Activated CD4-positive, alpha-beta T cell treated with anti-CD3 and anti-CD28 coated beads for 48 hours (primary cell): ENCODE data around the gene MIR17HG.
"Not testable (repeated sequence)": the region's sequence is repeated elsewhere in the genome, so short reads cannot be mapped to it uniquely, and the experiment has no call there.

Experiments used
- DNase-seq: peaks from one replicate; pipeline ENCODE4 v3.0.0-alpha.2; 2020

MIR17HG gene

DNA sequence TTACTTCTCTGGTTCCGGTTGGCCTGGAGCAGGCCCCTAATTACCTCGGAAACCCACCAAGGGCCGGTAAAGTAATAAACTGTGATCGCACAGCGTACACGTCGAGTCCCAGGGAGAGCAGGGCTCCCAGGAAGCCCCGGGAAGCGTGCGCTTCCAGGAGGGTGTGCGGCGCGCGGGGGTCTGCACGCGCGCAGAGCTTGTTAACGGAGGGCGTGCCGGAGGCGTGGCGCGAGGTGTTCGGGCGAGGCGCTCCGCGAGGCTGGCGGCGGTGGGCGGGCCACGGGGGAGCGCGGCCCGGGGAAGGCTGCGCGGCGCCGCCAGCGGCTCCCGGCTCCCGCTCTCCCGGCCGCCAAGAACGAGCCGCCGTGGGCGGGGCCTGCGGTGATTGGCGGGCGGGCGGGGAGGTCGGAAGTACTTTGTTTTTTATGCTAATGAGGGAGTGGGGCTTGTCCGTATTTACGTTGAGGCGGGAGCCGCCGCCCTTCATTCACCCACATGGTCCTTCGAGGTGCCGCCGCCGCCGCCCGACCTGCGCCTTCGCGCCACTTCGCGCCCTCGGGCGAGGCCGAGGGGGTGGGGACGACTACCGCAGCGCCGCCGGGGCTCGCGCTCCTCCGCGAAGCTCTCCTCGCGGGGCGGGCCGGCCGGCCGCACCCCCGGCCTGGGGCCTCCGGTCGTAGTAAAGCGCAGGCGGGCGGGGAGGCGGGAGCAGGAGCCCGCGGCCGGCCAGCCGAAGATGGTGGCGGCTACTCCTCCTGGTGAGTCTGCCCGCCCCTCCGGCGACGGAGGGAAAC is at the start of gene MIR17HG:
Gene MIR17HG, plus strand, starts transcription at position 486 of the 794 bp plus-strand sequence.
- DNase-seq: peak; percentile 93

DNA sequence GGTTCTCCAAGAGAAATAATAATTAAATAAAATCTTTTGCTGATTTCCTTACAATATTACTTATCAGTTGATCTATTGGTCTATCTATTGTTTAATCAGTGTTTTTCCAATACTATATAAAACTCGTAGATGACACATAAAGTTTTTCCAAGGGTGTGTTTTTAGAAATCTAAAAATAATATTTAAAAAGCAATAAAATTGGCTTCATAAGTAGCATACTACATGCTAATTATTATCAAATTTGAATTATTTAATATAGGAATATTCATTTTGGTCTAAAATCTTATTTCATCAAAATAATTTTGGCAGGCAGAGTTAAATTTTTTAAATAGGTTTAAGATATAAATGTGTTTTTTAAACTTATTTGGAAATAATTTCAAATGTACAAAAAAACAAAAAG is 49.4 kb upstream of the MIR17HG start:
- DNase-seq: no peak

DNA sequence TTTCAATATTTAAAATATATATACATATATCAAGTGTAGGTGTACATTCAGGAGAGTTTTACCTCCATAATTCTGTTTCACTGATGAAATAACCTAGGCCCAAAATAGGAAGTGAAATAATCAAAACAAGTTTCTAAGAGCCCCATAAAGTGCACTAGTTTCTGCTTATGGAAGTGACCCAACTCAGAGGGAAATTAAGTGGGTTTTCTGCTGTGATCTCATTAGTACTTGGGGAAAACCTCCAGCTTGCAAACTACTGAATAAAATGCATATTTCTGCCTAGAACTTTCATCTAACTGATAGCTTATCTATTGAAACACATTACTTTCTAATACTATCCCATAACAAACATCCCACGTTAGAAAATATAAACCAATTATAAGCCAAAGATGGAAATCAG is 45.4 kb upstream of the MIR17HG start:
- DNase-seq: no peak

DNA sequence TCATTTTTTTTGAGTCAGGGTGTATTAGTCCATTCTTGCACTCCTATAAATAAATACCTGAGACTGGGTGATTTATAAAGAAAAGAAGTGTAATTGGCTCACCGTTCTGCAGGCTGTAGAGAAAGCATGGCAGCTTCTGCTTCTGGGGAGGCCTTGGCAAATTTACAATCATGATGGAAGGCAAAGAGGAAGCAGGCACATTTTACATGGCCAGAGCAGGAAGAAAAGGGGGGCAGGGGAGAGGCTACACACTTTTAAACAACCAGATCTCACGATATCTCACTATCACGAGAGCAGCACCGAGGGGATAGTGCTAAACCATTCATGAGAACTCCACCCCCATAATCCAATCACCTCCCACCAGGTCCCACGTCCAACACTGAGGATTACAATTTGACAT is 44.5 kb upstream of the MIR17HG start:
- no peak for DNase-seq

DNA sequence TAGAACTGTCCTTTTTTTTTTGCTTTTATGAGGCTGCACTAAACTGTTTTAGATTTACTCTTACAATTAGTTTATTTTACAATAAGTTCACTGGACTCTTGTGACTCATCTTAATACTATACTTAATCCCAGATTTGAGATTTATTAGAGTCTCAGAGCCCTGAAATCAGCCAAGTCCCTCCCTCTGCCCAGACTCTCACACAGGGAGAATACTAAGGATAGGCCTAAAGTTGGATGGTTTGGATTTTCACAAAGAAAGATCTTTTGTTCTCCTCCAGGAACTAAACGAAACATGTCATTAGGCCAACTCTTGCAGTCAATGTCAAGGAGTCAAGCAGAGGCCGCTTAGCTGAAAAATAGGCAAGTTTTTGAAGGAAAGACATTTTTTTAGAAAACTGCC is 42.7 kb upstream of the MIR17HG start:
- DNase-seq: no peak

DNA sequence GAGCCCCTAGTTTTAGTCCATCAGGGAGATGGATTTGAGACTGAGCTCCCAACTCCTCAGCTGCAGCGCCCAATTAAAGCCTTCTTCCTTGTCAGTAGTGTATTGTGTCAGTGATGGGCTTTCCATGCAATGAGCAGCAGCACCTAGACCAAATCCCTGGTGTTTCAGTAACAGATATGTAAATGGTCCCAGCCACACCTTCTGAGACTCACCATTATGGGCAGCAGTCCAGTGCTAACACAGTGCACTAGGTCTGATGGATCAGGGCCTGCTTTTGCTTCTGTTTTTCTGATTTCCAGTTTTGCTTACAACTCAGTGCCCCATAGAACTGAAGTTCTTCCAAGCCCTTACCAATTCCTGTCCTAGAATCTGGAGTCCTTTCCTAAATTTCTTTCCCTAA is 41.8 kb upstream of the MIR17HG start:
- no peak for DNase-seq

DNA sequence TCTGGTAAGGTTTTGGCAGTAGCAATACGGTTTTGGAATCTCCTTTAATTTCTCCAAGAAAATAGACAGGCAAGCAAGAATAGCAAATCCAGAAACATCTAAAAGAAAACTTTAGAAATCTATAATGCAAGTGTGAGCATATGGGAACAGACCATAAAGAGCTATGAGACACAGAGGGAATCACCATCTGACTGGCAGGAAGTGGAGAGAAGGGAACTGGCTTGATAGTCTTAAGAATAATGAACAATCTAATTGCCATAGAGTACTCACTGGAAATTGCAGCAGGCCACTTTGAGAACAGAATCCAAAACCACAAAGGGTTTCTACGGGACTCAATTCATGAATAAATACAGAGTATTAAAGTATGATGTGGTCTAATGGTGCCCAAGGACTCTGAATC is 39.6 kb upstream of the MIR17HG start:
- no peak for DNase-seq

DNA sequence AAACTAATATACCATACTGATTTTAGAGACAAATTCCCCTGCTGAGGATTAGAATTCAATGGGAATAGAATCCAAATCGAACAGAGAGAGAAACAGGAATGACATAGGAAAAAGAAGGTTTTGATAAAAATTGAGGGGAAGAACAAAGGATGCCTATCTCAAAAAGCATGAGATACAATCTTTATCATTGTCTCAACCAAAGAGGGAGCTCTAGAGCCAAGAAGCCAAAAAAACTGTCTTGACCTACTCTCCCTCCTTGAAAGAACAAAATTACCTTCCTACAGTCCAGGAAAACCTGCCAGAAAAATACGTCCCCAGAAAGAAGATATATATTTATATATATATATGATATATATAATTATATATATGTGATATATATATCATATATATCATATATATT is 39.2 kb upstream of the MIR17HG start:
- no peak for DNase-seq

DNA sequence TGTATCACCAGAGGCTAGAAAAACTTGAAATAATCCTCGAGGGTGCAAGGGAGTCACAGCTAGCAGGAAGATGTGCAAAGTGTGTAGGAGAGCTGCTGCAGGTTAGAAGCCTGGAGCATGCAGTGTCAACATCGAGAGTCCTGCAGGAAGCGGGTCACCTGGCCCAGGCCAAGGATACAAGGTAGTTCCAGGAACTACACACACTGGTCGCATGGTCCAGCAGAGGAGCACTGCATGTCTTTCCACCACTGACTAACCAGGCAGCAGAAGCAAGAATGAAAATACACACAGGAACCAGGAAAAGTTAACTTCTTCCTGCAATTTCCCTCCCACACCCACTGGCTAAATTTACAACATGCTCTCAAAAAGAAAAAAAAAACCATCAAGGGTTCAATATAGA is 36.0 kb upstream of the MIR17HG start:
- no peak for DNase-seq

DNA sequence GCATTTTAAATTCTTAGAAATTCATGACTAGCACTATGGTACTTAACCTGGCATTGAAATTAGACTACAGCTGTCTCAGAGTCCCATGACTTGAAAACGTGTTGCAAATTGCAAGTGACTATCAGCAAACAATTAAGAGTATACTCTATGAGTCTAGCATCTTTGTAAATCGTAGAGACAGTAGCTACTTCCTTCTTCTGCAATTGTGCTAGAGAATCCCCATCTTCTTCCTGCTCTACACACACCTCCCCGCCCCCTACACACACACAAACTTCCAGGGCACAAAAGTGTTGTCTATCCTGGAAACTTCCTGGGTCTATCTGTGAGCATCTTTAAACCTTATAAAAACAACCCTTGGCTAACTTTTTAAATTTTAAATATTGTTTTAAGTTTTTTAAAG is 35.2 kb upstream of the MIR17HG start:
- DNase-seq: no peak

DNA sequence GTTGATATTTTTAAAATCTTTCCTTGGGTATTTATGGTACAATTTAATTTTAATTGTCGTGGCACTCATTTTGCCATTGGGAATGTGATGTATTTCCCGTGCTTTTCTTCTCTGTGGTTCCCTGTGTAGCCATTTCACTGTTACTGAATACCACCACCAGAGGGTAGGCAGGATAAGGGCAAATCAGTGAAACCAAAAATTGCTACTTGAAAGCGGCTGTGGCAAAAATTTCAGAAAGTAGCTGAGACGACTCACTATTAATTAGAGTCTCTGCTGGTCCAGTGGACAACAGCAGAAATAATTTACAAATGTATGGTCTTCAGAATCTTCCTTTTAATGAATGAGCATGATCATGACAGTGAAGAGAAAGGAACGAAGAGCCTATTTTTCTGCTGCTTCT is 34.4 kb upstream of the MIR17HG start:
- no peak for DNase-seq

DNA sequence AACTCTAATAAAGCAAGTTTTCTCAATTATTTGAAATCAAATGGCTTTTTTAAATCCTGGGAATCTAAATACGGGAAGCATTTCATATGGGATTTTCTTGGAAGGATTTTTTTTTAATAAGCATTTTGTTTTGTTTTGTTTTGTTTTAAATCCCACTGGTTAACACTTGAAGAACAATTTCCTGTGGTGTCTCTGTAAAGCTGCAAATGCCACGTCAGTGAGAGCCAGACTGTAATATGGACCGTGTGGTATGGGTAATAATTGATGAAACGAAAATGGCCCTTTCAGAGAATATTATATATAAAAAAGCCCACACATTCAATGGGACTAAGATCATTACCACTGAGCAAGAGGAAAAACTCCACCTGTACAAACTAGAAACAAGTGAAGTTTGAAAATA is 33.9 kb upstream of the MIR17HG start:
- DNase-seq: no peak

DNA sequence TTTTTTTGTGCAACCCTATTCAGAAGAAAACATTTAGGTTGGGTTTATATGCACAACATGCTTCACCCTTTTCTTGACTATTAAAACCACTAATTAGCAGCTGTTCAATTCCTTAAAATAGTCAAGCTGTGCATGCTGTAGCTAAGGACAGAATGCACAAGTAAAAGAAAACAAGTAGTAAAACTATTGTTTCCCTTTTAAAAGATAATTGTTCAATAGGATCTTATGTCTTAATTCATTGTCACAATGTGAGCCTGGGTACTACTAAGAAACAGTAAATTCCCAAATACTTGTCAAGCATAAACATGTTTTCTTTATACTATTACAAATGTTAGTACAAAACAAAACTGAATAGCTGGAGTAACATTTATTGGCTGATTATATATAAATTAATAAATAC is 32.6 kb upstream of the MIR17HG start:
- no peak for DNase-seq

DNA sequence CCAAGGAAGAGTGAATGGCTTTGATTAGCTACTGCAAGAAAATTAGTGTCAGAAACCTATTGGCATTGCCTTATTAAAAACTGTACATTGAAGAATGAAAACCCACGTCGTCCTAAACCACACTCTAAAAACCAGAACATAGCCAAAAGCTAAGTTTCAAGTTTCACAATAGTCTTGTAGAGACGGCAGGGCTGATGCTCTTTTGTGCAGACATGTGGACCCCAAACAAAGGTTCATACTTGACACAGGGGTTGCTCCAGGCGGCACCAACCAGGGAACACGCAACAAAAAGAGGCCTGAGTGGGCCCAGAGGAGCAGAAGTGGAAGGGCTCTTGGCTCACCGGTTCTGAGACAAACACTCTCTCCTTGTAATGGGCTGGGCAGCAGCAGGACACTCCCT is 28.6 kb upstream of the MIR17HG start:
- no peak for DNase-seq

DNA sequence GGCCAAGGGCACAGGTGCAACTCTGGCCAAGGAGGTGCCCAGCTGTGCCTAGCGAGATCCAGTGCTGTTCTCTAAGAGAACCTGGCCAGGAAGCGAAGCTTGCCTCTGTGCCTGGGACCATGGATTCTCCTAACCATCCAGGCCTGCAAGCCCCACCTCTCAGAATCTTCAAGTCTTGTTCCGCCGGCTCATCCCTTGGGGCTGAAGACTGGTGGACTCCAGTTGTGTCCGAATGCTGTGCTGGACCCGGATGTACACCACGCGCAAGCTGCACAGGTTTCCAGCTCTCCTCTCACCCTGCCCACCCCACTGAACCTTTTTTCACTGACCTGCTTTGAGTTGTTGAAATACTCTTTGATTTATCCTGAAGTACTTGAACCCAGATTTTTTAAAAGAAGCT is 27.5 kb upstream of the MIR17HG start:
- no peak for DNase-seq

DNA sequence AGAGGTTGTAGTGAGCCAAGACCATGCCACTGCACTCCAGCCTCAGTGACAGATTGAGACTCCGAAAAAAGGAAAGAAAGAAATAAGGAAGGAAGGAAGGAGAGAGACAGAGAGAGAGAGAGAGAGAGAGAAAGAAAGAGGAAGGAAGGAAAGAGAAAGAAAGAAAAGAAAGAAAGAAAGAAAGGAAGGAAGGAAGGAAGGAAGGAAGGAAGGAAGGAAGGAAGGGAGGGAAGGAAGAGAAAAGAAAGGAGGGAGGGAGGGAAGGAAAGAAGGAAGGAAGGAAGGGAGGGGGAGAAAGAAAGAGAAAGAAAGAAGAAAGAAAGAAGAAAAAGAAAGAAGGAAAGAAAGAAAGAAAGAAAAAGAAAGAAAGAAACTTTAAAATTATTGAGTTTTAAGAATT is 26.5 kb upstream of the MIR17HG start:
- not testable (repeated sequence) for DNase-seq

DNA sequence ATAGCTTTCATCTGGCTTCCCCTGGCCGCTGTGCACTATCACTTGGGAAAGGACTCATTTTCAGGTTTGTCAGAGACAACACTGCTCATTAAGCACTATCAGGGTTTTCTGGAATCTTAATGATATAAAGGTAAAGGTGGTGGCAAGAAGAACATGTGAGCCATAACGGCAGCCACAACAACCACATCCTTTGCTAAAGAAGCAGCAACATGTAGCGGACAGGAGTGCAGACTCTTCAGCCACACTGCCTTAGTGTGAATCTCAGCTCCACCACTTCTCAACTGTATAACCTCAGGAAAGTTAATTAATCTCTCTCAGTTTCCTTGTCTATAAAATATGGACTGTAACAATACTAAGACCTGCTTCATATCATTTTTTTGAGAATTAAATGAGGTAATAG is 24.1 kb upstream of the MIR17HG start:
- DNase-seq: peak; percentile 9

DNA sequence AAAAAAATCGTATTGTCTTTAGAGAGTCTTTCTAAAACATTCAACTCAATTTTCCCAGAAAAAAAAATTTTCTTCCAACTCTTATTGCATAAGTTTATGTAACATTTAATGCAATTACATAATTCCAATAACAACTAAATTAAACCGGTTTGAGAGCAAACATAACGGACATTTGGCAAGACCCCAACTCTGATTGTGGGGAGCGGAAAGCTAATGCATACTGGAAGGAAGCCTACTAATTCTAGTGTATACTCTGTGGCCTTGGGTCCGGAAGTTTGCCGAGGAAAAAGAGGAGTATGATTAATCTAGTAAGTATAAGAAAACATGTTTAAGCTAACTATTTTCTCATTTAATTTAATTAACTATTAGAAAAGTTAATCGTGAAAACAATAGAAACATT is 21.3 kb upstream of the MIR17HG start:
- no peak for DNase-seq

DNA sequence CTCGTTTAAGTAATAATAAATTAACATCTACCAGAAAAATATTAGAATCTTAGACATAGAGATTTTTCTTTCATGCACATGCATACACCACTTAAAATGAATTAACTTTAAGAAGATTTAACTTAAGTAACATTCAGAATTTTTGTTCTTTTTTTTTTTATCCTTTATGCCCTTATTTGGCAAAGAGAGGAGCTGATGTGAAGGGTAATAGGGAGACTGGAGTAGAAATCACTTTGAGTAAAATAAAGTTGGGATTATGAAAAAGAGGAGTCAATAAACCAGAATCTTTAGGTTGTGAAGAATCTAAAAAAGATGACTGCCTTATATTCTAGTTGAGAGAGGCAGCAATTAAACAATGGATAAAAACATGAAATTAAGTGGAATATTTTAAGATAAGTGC is 18.8 kb upstream of the MIR17HG start:
- DNase-seq: no peak

DNA sequence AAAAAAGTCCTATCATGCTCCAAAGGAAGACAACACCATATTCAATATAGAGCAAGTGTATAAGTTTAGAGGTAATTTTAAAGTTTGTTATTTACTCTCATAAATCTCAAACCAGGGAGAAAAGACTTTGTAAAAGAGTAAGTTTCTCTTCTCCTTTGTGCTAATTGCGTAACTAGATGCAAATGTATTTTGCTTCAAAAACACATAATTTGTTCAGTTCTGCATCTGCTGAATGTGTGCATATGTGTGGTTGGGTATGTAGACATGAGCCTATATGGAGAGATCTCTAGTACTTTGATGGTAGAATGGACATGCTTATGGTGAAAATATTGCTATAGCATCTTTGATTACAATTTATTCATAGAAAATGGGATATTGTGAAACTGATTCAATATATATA is 17.8 kb upstream of the MIR17HG start:
- DNase-seq: no peak

DNA sequence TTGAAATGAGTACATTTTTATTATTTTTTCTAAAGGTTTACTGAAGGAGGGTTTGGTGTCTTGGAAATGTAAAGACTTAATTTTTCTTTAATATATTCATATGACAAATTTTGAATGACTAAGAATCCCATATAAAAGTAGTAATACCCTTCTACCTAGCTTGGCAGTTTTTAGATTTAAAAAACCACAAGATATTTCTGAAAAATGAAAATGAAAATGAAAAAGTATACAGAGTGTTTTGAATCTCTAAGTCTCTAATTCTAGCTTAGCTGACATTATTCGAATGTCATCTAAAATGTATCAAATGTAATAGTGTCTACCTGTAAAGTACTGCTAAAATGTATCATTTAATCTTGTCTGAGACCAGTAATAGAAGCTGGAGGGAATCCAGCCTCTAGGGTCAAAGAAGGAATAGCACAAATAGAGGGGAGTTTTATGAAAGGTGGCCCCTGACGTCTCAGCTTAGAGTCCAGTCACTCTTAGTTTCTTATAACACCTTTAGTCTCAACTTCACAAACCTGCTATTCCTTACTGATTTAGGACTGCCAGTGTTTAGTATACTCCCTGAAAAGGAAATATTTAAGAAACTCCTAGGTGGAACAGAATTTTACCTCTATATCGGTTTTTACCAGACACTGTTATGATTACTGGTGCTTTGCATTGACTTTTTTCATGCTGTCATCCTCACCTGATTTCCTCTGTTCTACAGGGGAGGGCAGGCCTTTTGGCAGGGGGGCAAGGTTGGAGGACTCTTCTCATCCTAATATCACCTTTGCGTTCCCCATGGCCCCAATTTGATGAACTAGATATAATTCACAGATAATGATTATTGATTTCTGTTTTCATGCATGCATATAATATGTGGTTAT is 16.2 kb upstream of the MIR17HG start:
- no peak for DNase-seq

DNA sequence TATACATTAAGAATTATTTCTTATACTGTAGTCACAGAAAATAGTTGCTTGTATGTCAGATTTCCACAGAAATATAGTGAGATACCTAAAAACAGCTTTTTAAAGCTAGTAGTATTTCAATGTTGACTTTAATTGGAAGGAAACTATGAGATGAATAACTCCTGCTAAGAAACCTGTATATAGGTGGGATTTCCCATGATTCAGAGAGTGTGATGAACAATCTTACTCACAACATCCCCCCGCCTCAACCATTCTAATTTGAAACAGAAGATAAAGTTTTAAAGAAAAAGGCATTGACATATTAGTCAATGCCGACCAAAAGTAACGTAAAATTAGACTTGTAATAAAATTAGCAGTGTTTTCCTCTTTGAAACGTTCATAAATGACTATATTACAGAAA is 1.4 kb upstream of the MIR17HG start:
- no peak for DNase-seq

DNA sequence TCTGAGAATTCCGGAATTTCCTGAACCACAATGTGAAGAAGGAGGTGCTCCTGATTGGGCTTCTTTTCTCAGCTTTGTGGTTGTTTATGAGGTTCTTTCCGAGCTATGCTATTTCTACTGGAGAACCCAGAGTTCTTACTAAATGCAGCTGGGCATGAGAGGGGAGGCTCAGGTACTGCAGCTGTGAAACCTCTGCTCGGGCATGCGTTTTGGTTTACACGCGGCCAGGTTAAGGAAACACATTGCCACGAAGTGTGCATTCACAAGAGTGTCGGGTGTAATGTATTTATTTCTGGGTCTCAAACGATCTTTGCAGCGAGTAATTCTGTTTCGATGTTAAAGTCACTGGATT is 661 bp upstream of the MIR17HG start:
- DNase-seq: peak; percentile 72
